Stimulated activated naive CD8-positive, alpha-beta T cell treated with anti-CD3 and anti-CD28 coated beads, Interleukin-15, amount 100 ng/mL, for 72 hours (primary cell): ENCODE results near the gene PSG3.
"Not testable (repeated sequence)": the region's sequence is repeated elsewhere in the genome, so short reads cannot be mapped to it uniquely, and the experiment has no call there.

ENCODE experiments used
- ATAC-seq: fragments of 150-1000 bp; cut with Tn5 transposase; 2 replicates; pipeline ENCODE4 v1.10.0; 2021; ENCODE audit warnings: mild to moderate bottlenecking, moderate library complexity
- DNase-seq, 2 donors: peaks; one replicate each; pipeline ENCODE4 v3.0.0; 2021 to 2022
- H3K27ac Mint-ChIP-seq, 2 donors: one replicate each; pipeline ENCODE4 v1.8.0; 2022; ENCODE audit warnings: mild to moderate bottlenecking in 2 of 2, mixed read lengths in 2 of 2, moderate library complexity in 2 of 2
- H3K27me3 Mint-ChIP-seq: one replicate; pipeline ENCODE4 v1.8.0; 2022; ENCODE audit warnings: mixed read lengths
- H3K4me1 Mint-ChIP-seq: one replicate; pipeline ENCODE4 v1.8.0; 2022; ENCODE audit warnings: mild to moderate bottlenecking, mixed read lengths
- H3K4me3 Mint-ChIP-seq, 2 donors: one replicate each; pipeline ENCODE4 v1.8.0; 2022; ENCODE audit warnings: mild to moderate bottlenecking in 2 of 2, mixed read lengths in 2 of 2, moderate library complexity in 1 of 2
- H3K9me3 Mint-ChIP-seq, 2 donors: one replicate each; pipeline ENCODE4 v1.8.0; 2022; ENCODE audit warnings: mixed read lengths in 2 of 2

PSG3 gene

DNA sequence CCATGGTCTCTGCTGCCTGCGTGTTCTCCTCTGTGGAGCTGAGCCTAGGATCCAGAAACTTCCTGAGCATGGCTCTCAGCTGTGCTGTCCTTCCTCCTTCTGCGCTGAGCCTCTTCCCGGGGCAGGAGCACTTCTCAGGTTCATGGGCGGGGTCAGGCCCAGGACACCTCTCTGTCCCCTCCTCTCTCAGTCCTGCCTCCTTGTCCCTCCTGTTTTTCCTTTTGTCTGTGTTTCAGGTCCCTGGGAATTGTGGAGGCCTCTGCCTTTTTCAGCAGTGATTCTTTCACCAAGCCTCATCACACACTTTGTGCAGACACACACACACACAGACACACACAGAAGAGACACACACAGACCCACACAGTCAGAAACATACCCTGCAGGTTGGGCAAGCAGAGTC, at the start of gene PSG3:
Gene PSG3, minus strand, starts transcription at position 101 of the 400 bp plus-strand sequence. Its CDS starts 97 bp downstream, at position 4.
- H3K27me3 Mint-ChIP-seq = peaks cover 39% of the 10 kb centered on the region
- DNase-seq, ATAC-seq, H3K9me3 Mint-ChIP-seq, H3K4me3 Mint-ChIP-seq, H3K4me1 Mint-ChIP-seq: not testable (repeated sequence)
- peak within 1 kb of the TSS in 1 of 2 donors; percentile 94 for H3K27ac Mint-ChIP-seq

GRCh38 chr19:42788766-42789165, 48.5 kb upstream of the PSG3 start:
- H3K4me1 Mint-ChIP-seq, H3K27ac Mint-ChIP-seq, ATAC-seq, H3K4me3 Mint-ChIP-seq, DNase-seq: not testable (repeated sequence)
- peaks cover 14% of the 10 kb centered on the region for H3K27me3 Mint-ChIP-seq
- H3K9me3 Mint-ChIP-seq = peaks cover 10 to 18% of the 10 kb centered on the region in 2 donors

DNA sequence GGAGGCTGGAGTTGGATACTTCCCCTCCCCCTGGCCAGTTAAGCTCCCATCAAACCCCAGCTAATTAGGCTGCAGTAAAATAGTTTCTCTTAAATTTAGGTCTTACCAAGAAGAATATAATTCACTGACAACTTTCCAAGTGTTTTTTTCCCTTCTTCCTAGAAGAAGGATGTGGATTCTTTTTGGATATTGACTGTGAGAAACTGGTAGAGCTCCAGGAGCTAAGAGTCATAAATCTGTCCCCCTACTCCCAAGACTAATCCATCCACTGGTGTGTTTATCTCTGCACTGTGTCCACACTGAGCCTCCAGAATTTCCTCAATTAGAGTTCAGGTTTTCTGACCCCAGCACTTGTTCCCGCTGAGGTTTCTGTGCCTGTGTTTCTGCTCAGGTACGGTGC, 47.5 kb upstream of the PSG3 start:
- not testable (repeated sequence) for DNase-seq, H3K4me3 Mint-ChIP-seq

GRCh38 chr19:42776750-42777612, 36.7 kb upstream of the PSG3 start:
- H3K27me3 Mint-ChIP-seq = peaks cover 46% of the 10 kb centered on the region
- peak; percentile 31 to 35 for DNase-seq
- ATAC-seq = not testable (repeated sequence)

More for the DNA sequence above, 47.5 kb upstream of the PSG3 start:
- peaks cover 14% of the 10 kb centered on the region for H3K27me3 Mint-ChIP-seq
- not testable (repeated sequence) for H3K9me3 Mint-ChIP-seq, H3K27ac Mint-ChIP-seq, H3K4me1 Mint-ChIP-seq, ATAC-seq

DNA sequence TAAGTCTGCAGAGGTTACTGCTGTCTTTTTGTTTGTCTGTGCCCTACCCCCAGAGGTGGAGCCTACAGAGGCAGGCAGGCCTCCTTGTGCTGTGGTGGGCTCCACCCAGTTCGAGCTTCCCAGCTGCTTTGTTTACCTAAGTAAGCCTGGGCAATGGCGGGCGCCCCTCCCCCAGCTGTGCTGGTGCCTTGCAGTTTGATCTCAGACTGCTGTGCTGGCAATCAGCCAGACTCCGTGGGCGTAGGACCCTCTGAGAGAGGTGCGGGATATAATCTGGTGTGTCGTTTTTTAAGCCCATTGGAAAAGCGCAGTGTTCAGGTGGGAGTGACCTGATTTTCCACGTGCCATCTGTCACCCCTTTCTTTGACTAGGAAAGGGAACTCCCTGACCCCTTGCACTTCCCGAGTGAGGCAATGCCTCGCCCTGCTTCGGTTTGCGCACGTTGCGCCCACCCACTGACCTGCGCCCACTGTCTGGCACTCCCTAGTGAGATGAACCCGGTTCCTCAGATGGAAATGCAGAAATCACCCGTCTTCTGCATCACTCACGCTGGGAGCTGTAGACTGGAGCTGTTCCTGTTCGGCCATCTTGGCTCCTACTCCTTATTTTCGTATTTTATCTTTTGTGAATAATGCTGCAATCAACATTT, 34.4 kb upstream of the PSG3 start:
- H3K27ac Mint-ChIP-seq, H3K4me1 Mint-ChIP-seq, ATAC-seq, H3K9me3 Mint-ChIP-seq, H3K4me3 Mint-ChIP-seq, DNase-seq: not testable (repeated sequence)
- H3K27me3 Mint-ChIP-seq = peaks cover 34% of the 10 kb centered on the region

More at GRCh38 chr19:42776750-42777612, 36.7 kb upstream of the PSG3 start:
- not testable (repeated sequence) for H3K9me3 Mint-ChIP-seq, H3K4me1 Mint-ChIP-seq, H3K4me3 Mint-ChIP-seq, H3K27ac Mint-ChIP-seq

DNA sequence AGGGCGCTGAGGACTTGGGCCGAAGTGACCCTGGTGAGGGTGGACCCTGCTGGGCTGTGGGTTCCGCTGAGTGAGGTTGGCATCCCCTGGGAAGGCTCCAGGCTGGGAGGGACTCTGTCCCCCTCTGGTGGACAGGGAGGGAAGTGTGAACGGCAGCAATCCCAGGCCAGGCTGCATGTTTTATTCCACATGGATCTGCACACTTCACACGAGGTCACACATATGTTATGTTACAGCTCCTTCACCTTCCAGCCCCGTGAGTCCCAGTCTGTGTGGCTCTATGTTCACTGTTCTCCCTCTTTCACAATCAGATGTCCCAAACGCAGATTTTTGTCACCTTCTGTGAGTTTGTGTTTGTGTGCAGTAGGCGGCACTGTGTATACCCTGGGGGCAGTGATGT, 27.0 kb upstream of the PSG3 start:
- H3K4me1 Mint-ChIP-seq, ATAC-seq, DNase-seq, H3K9me3 Mint-ChIP-seq, H3K4me3 Mint-ChIP-seq, H3K27ac Mint-ChIP-seq: not testable (repeated sequence)
- H3K27me3 Mint-ChIP-seq = peaks cover 21% of the 10 kb centered on the region

- H3K4me1 Mint-ChIP-seq, H3K4me3 Mint-ChIP-seq: not testable (repeated sequence)
- peak overlapping the region in 1 of 2 donors; percentile 56 for H3K27ac Mint-ChIP-seq
Observed at GRCh38 chr19:42766871-42767270, 26.6 kb upstream of the PSG3 start.

DNA sequence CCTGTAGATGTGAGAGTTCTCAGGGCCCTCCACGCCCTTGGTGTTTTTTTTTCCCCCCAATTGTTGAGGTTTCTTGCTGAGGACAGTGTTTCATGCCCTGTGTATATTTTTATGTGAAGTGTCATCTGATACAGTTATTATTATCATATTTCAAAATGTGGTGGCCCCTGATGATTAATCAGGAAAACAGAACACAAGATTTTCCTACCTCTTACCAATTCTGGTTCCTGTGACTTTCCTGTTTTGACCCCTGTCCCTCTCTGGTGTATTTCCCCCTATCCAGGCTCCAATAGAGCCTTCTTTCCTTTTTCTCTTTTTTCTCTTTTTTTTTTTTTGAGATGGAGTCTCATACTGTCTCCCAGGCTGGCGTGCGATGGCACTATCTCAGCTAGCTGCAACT, 24.6 kb upstream of the PSG3 start:
- Mint-ChIP-seq H3K4me1 (peaks cover 7% of the 10 kb centered on the region), H3K4me3 (no peak overlapping the region), H3K9me3 (no peaks in the 10 kb centered on the region), H3K27ac (peak overlapping the region in 1 of 2 donors; percentile 43), H3K27me3 (peaks cover 21% of the 10 kb centered on the region)
- no peak for DNase-seq
- no peak for ATAC-seq

More at GRCh38 chr19:42766871-42767270, 26.6 kb upstream of the PSG3 start:
- H3K9me3 Mint-ChIP-seq, ATAC-seq, DNase-seq: not testable (repeated sequence)
- H3K27me3 Mint-ChIP-seq = peaks cover 21% of the 10 kb centered on the region

DNA sequence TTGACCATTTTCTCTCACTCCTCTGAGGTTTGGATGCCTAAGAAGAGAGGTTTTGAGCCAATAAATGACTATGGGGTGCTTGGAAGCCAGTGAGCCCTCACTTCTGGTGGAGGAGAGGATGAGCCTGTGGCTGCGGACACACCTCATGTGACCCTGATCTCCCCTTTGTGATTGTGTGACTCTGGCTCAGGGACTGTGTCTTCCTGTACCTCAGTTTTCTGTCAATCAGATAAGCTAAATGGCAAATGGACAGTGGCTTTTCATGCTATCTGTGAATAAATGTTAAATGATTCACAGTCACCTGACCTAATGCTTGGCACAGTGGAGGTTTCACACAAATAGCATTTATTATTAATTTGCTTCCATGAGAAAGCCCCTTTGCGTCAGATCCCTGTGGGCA, 22.5 kb upstream of the PSG3 start:
- no peak for ATAC-seq
- peaks cover 7% of the 10 kb centered on the region for H3K4me1 Mint-ChIP-seq
- peaks cover 24% of the 10 kb centered on the region for H3K27me3 Mint-ChIP-seq
- H3K27ac Mint-ChIP-seq = no peak overlapping the region
- DNase-seq = no peak
- H3K4me3 Mint-ChIP-seq = no peak overlapping the region
- no peaks in the 10 kb centered on the region for H3K9me3 Mint-ChIP-seq

GRCh38 chr19:42761924-42762295, 21.6 kb upstream of the PSG3 start:
- H3K4me1 Mint-ChIP-seq, DNase-seq, H3K4me3 Mint-ChIP-seq, H3K27ac Mint-ChIP-seq, ATAC-seq, H3K9me3 Mint-ChIP-seq: not testable (repeated sequence)
- H3K27me3 Mint-ChIP-seq = peaks cover 19% of the 10 kb centered on the region

- H3K27me3 Mint-ChIP-seq = peaks cover 12% of the 10 kb centered on the region
- H3K4me3 Mint-ChIP-seq, H3K4me1 Mint-ChIP-seq, DNase-seq, ATAC-seq, H3K27ac Mint-ChIP-seq, H3K9me3 Mint-ChIP-seq: not testable (repeated sequence)
Observed at GRCh38 chr19:42760954-42761923, 21.0 kb upstream of the PSG3 start.

GRCh38 chr19:42758667-42759066, 18.4 kb upstream of the PSG3 start:
- H3K27ac Mint-ChIP-seq, ATAC-seq, H3K4me1 Mint-ChIP-seq, H3K9me3 Mint-ChIP-seq, H3K4me3 Mint-ChIP-seq, DNase-seq: not testable (repeated sequence)
- H3K27me3 Mint-ChIP-seq = peaks cover 15% of the 10 kb centered on the region

GRCh38 chr19:42752246-42752645, 12.0 kb upstream of the PSG3 start:
- not testable (repeated sequence) for H3K4me1 Mint-ChIP-seq, H3K9me3 Mint-ChIP-seq, H3K4me3 Mint-ChIP-seq, ATAC-seq, H3K27ac Mint-ChIP-seq, DNase-seq
- H3K27me3 Mint-ChIP-seq = peaks cover 31% of the 10 kb centered on the region

- H3K9me3 Mint-ChIP-seq, H3K27ac Mint-ChIP-seq, ATAC-seq, H3K4me3 Mint-ChIP-seq, H3K4me1 Mint-ChIP-seq: not testable (repeated sequence)
- H3K27me3 Mint-ChIP-seq = peaks cover 42% of the 10 kb centered on the region
- peak in 1 of 2 donors; percentile 4 for DNase-seq
Observed at GRCh38 chr19:42741726-42742607, 1.7 kb upstream of the PSG3 start.
